CD4-positive, CD25-positive, alpha-beta regulatory T cell (primary cell): ENCODE data around the gene EFEMP1. TPM values are rescaled to one million over a fixed set of nuclear protein-coding genes. Genes with fewer than 3 reads are reported as not detected.

Experiments
- ATAC-seq, 2 donors: fragments of 150-1000 bp; cut with Tn5 transposase; one replicate each; pipeline ENCODE4 v1.10.0; 2021; ENCODE audit warnings: low read depth in 2 of 2, moderate number of reproducible peaks in 2 of 2, moderate library complexity in 1 of 2
- DNase-seq, 3 donors: peaks; one replicate each; pipeline versions ENCODE4 v3.0.0 to v3.0.0-alpha.2; 2012 to 2022; ENCODE audit warnings: mixed read lengths in 1 of 3
- H3K27ac ChIP-seq: one replicate; pipeline ENCODE4 v1.7.0; 2013; ENCODE audit warnings: mild to moderate bottlenecking, low read length; ENCODE audit not compliant: insufficient read depth, poor library complexity, severe bottlenecking
- H3K27me3 ChIP-seq: one replicate; pipeline ENCODE4 v1.7.0; 2013; ENCODE audit warnings: low read length; ENCODE audit not compliant: control insufficient read depth, insufficient read depth
- H3K36me3 ChIP-seq: one replicate; pipeline ENCODE4 v1.7.0; 2013; ENCODE audit warnings: mild to moderate bottlenecking, low read length, moderate library complexity; ENCODE audit not compliant: control insufficient read depth, insufficient read depth
- H3K4me1 ChIP-seq: 2 replicates; pipeline ENCODE4 v1.7.0; 2013; ENCODE audit warnings: mild to moderate bottlenecking, low read length; ENCODE audit not compliant: insufficient read depth, control insufficient read depth, poor library complexity, severe bottlenecking
- H3K4me3 ChIP-seq: one replicate; pipeline ENCODE4 v1.7.0; 2013; ENCODE audit warnings: low read depth, mild to moderate bottlenecking, low read length, moderate library complexity
- H3K9me3 ChIP-seq, 2 experiments: 1 replicate in 1 of 2; 2 replicates in 1 of 2; pipeline ENCODE4 v1.7.0; 2013; ENCODE audit warnings: low read length in 2 of 2, mild to moderate bottlenecking in 1 of 2, moderate library complexity in 1 of 2; ENCODE audit not compliant: control insufficient read depth in 2 of 2
- H3K27ac Mint-ChIP-seq, 3 donors: one replicate each; pipeline ENCODE4 v1.8.0; 2020 to 2022; ENCODE audit warnings: mild to moderate bottlenecking in 3 of 3, mixed read lengths in 3 of 3, moderate library complexity in 2 of 3
- H3K27me3 Mint-ChIP-seq: one replicate; pipeline ENCODE4 v1.8.0; 2022; ENCODE audit warnings: mild to moderate bottlenecking, mixed read lengths
- H3K36me3 Mint-ChIP-seq: one replicate; pipeline ENCODE4 v1.8.0; 2020; ENCODE audit warnings: mixed read lengths
- H3K4me1 Mint-ChIP-seq, 4 donors: one replicate each; pipeline ENCODE4 v1.8.0; 2020 to 2022; ENCODE audit warnings: mixed read lengths in 4 of 4, mild to moderate bottlenecking in 1 of 4
- H3K4me3 Mint-ChIP-seq, 4 donors: one replicate each; pipeline ENCODE4 v1.8.0; 2020 to 2022; ENCODE audit warnings: mild to moderate bottlenecking in 4 of 4, mixed read lengths in 4 of 4, moderate library complexity in 3 of 4
- H3K9me3 Mint-ChIP-seq, 7 donors: one replicate each; pipeline ENCODE4 v1.8.0; 2020 to 2022; ENCODE audit warnings: mixed read lengths in 7 of 7, mild to moderate bottlenecking in 3 of 7, moderate library complexity in 2 of 7
- polyA plus RNA-seq, 4 donors: library from polyadenylated mRNA; unstranded; fragments of 300-500 nt; fragmentation: Illumina TruSeq; gene quantifications; one replicate each; pipeline ENCODE4 v1.2.3, GENCODE V29; 2021
- total RNA-seq: library from RNA; stranded (reverse); gene quantifications from one replicate; pipeline ENCODE4 v1.2.3, GENCODE V29; 2022

EFEMP1 gene
- not detected for total RNA-seq
- polyA plus RNA-seq, result not detected

GRCh38 chr2:55923091-55923981 lies at the start of gene EFEMP1:
EFEMP1 (minus strand) TSS chr2:55923782; CDS start chr2:55922440, 1,342 bp downstream.
- H3K27ac ChIP-seq, result no peak within 1 kb of the TSS
- H3K4me3 ChIP-seq, result no peak within 1 kb of the TSS
- no peaks in the 10 kb centered on the region for H3K36me3 ChIP-seq
- Mint-ChIP-seq H3K4me1 (peaks cover 0 to 2% (median under 1%) of the 10 kb centered on the region in 4 donors), H3K36me3 (no peaks in the 10 kb centered on the region), H3K27ac (no peak within 1 kb of the TSS), H3K27me3 (peaks cover 29% of the 10 kb centered on the region), H3K4me3 (no peak within 1 kb of the TSS), H3K9me3 (peaks cover 0 to 11% (median 0%) of the 10 kb centered on the region in 7 donors)
- H3K4me1 ChIP-seq, result no peaks in the 10 kb centered on the region
- DNase-seq (no peak), ATAC-seq (no peak)
- H3K27me3 ChIP-seq, result peaks cover 9% of the 10 kb centered on the region
- no peaks in the 10 kb centered on the region for H3K9me3 ChIP-seq

- Mint-ChIP-seq H3K9me3 (peaks cover 0 to 4% (median 0%) of the 10 kb centered on the region in 7 donors), H3K27me3 (no peaks in the 10 kb centered on the region), H3K4me1 (no peaks in the 10 kb centered on the region), H3K36me3 (no peaks in the 10 kb centered on the region), H3K27ac (no peak overlapping the region), H3K4me3 (no peak overlapping the region)
- no peak for ATAC-seq
- no peaks in the 10 kb centered on the region for H3K27me3 ChIP-seq
- H3K9me3 ChIP-seq, result no peaks in the 10 kb centered on the region
- no peaks in the 10 kb centered on the region for H3K4me1 ChIP-seq
- no peak overlapping the region for H3K27ac ChIP-seq
- H3K4me3 ChIP-seq, result no peak overlapping the region
- no peaks in the 10 kb centered on the region for H3K36me3 ChIP-seq
- no peak for DNase-seq
Observed at GRCh38 chr2:55970500-55970899, 46.9 kb upstream of the EFEMP1 start.

GRCh38 chr2:55968941-55969340 lies 45.4 kb upstream of the EFEMP1 start:
- Mint-ChIP-seq H3K36me3 (no peaks in the 10 kb centered on the region), H3K4me1 (no peaks in the 10 kb centered on the region), H3K4me3 (no peak overlapping the region), H3K27ac (no peak overlapping the region), H3K9me3 (peaks cover 0 to 4% (median 0%) of the 10 kb centered on the region in 7 donors), H3K27me3 (no peaks in the 10 kb centered on the region)
- Histone ChIP-seq H3K9me3 (no peaks in the 10 kb centered on the region), H3K4me1 (no peaks in the 10 kb centered on the region), H3K36me3 (no peaks in the 10 kb centered on the region), H3K27ac (no peak overlapping the region), H3K27me3 (no peaks in the 10 kb centered on the region), H3K4me3 (no peak overlapping the region)
- DNase-seq (no peak), ATAC-seq (no peak)

GRCh38 chr2:55966401-55967118 lies 43.0 kb upstream of the EFEMP1 start:
- H3K4me3 Mint-ChIP-seq, result no peak overlapping the region

GRCh38 chr2:55965966-55966365 lies 42.4 kb upstream of the EFEMP1 start:
- DNase-seq (no peak), ATAC-seq (no peak)
- Histone ChIP-seq H3K27me3 (no peaks in the 10 kb centered on the region), H3K4me1 (no peaks in the 10 kb centered on the region), H3K9me3 (no peaks in the 10 kb centered on the region), H3K36me3 (no peaks in the 10 kb centered on the region), H3K4me3 (no peak overlapping the region), H3K27ac (no peak overlapping the region)
- Mint-ChIP-seq H3K4me3 (no peak overlapping the region), H3K9me3 (peaks cover 0 to 4% (median 0%) of the 10 kb centered on the region in 7 donors), H3K27ac (no peak overlapping the region), H3K36me3 (no peaks in the 10 kb centered on the region), H3K4me1 (no peaks in the 10 kb centered on the region), H3K27me3 (no peaks in the 10 kb centered on the region)

More at GRCh38 chr2:55966401-55967118, 43.0 kb upstream of the EFEMP1 start:
- no peak overlapping the region for H3K27ac ChIP-seq
- Mint-ChIP-seq H3K27me3 (no peaks in the 10 kb centered on the region), H3K4me1 (no peaks in the 10 kb centered on the region), H3K36me3 (no peaks in the 10 kb centered on the region), H3K9me3 (peaks cover 0 to 4% (median 0%) of the 10 kb centered on the region in 7 donors), H3K27ac (no peak overlapping the region)
- H3K4me1 ChIP-seq, result no peaks in the 10 kb centered on the region
- H3K9me3 ChIP-seq, result no peaks in the 10 kb centered on the region
- no peaks in the 10 kb centered on the region for H3K36me3 ChIP-seq
- ATAC-seq (no peak), DNase-seq (no peak)
- H3K27me3 ChIP-seq, result no peaks in the 10 kb centered on the region
- H3K4me3 ChIP-seq, result no peak overlapping the region

- H3K36me3 ChIP-seq, result no peaks in the 10 kb centered on the region
- no peak overlapping the region for H3K4me3 ChIP-seq
- no peaks in the 10 kb centered on the region for H3K27me3 Mint-ChIP-seq
- H3K9me3 Mint-ChIP-seq, result peaks cover 0 to 4% (median 0%) of the 10 kb centered on the region in 7 donors
- H3K4me3 Mint-ChIP-seq, result no peak overlapping the region
- H3K36me3 Mint-ChIP-seq, result no peaks in the 10 kb centered on the region
- no peak for ATAC-seq
- no peaks in the 10 kb centered on the region for H3K9me3 ChIP-seq
- H3K27ac Mint-ChIP-seq, result no peak overlapping the region
- H3K4me1 Mint-ChIP-seq, result no peaks in the 10 kb centered on the region
- DNase-seq, result no peak
- no peak overlapping the region for H3K27ac ChIP-seq
- no peaks in the 10 kb centered on the region for H3K4me1 ChIP-seq
- H3K27me3 ChIP-seq, result no peaks in the 10 kb centered on the region
Observed at GRCh38 chr2:55965276-55965675, 41.7 kb upstream of the EFEMP1 start.

GRCh38 chr2:55962915-55963314 lies 39.3 kb upstream of the EFEMP1 start:
- Mint-ChIP-seq H3K36me3 (no peaks in the 10 kb centered on the region), H3K27me3 (no peaks in the 10 kb centered on the region), H3K9me3 (peaks cover 0 to 3% (median 0%) of the 10 kb centered on the region in 7 donors), H3K4me3 (no peak overlapping the region), H3K27ac (no peak overlapping the region), H3K4me1 (no peaks in the 10 kb centered on the region)
- Histone ChIP-seq H3K27me3 (no peaks in the 10 kb centered on the region), H3K9me3 (no peaks in the 10 kb centered on the region), H3K27ac (no peak overlapping the region), H3K36me3 (no peaks in the 10 kb centered on the region), H3K4me1 (no peaks in the 10 kb centered on the region), H3K4me3 (no peak overlapping the region)
- DNase-seq (no peak), ATAC-seq (no peak)
